IPS DF 6.9 (cell line): ENCODE measurements around the gene PAAF1.
"Not testable (repeated sequence)": the region's sequence is repeated elsewhere in the genome, so short reads cannot be mapped to it uniquely, and the experiment has no call there.

Source experiments
- DNase-seq: peaks from one replicate; pipeline ENCODE4 v3.0.0-alpha.2; 2013; ENCODE audit warnings: low read depth, low spot score
- H3K27ac ChIP-seq: one replicate; pipeline ENCODE4 v1.5.1; 2013; ENCODE audit warnings: low read length, control low read depth
- H3K27me3 ChIP-seq: 2 replicates; pipeline ENCODE4 v1.6.1; 2013; ENCODE audit warnings: mild to moderate bottlenecking, low read length; ENCODE audit not compliant: control insufficient read depth, insufficient read depth
- H3K36me3 ChIP-seq: 2 replicates; pipeline ENCODE4 v1.6.1; 2013; ENCODE audit warnings: low read length; ENCODE audit not compliant: control insufficient read depth, insufficient read depth
- H3K4me1 ChIP-seq: 2 replicates; pipeline ENCODE4 v1.6.1; 2013; ENCODE audit warnings: low read length; ENCODE audit not compliant: control insufficient read depth, insufficient read depth
- H3K4me3 ChIP-seq: 2 replicates; pipeline ENCODE4 v1.5.1; 2013; ENCODE audit warnings: mild to moderate bottlenecking, low read length
- H3K9me3 ChIP-seq: 2 replicates; pipeline ENCODE4 v1.6.1; 2013; ENCODE audit warnings: low read length, inconsistent platforms; ENCODE audit not compliant: control insufficient read depth, insufficient read depth
- WGBS: extraction: QIAGEN DNeasy Blood & Tissue Kit; methylation state at CpG from one replicate; pipeline ENCODE4 v1.1.7; 2013; ENCODE audit warnings: mixed read lengths, missing lambda C conversion rate; ENCODE audit not compliant: insufficient read length, insufficient coverage; 5-methylcytosine and 5-hydroxymethylcytosine counted together

The PAAF1 gene

DNA sequence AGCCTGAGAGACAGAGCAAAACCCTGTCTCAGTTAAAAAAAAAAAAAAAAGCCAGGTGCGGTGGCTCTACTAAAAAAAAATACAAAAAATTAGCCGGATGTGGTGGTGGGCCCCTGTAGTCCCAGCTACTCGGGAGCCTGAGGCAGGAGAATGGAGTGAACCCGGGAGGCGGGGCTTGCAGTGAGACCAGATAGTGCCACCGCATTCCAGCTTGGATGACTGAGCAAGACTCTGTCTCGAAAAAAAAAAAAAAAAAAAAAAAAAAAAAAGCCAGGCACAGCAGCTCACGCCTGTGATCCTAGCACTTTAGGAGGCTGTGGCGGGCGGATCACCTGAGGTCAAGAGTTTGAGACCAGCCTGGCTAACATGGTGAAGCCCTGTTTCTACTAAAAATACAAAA lies 3.6 kb downstream of the PAAF1 start:
- not testable (repeated sequence) for H3K4me1 ChIP-seq, H3K9me3 ChIP-seq, H3K36me3 ChIP-seq, H3K27me3 ChIP-seq, H3K4me3 ChIP-seq, H3K27ac ChIP-seq
- peak; percentile 29 for DNase-seq
- no CpG with 5 or more reads among the region's 10 CpGs for WGBS

DNA sequence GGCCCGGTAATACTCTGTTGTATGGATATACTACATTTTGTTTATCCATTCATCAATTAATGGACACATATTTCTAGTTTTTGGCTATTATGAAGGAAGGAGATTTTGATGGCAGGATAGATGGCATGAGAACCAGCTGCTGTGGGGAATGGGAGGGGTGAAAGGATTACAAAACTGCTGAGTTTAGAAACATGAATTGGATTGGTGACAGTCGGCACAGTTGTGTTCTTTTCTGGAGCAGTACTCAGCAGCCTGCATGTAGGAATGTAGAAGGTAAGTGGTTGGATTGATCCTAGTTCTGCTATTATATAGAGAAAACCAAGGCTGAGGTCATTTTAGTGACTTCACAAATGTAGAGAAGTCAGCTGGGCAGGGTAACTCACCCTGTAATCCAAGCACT lies 7.1 kb downstream of the PAAF1 start:
- H3K4me1 ChIP-seq, result no peaks in the 10 kb centered on the region
- WGBS, result no CpG with 5 or more reads among the region's 2 CpGs
- H3K4me3 ChIP-seq, result no peak overlapping the region
- no peak overlapping the region for H3K27ac ChIP-seq
- H3K27me3 ChIP-seq, result no peaks in the 10 kb centered on the region
- H3K36me3 ChIP-seq, result peaks cover under 1% of the 10 kb centered on the region; the same call in 1 of the 2 replicates
- no peaks in the 10 kb centered on the region for H3K9me3 ChIP-seq
- no peak for DNase-seq

GRCh38 chr11:73888244-73888643 lies 11.4 kb downstream of the PAAF1 start:
- Histone ChIP-seq H3K4me3 (no peak overlapping the region), H3K27ac (no peak overlapping the region), H3K27me3 (no peaks in the 10 kb centered on the region), H3K4me1 (no peaks in the 10 kb centered on the region), H3K36me3 (peaks cover 2% of the 10 kb centered on the region; the same call in 1 of the 2 replicates), H3K9me3 (no peaks in the 10 kb centered on the region)
- WGBS, result no CpG with 5 or more reads among the region's 3 CpGs
- DNase-seq, result no peak

GRCh38 chr11:73889019-73889418 lies 12.2 kb downstream of the PAAF1 start:
- Histone ChIP-seq H3K9me3 (no peaks in the 10 kb centered on the region), H3K4me1 (no peaks in the 10 kb centered on the region), H3K27me3 (no peaks in the 10 kb centered on the region), H3K36me3 (peaks cover 2% of the 10 kb centered on the region; the same call in 1 of the 2 replicates), H3K27ac (no peak overlapping the region), H3K4me3 (no peak overlapping the region)
- DNase-seq, result no peak
- no CpG with 5 or more reads among the region's 1 CpG for WGBS

DNA sequence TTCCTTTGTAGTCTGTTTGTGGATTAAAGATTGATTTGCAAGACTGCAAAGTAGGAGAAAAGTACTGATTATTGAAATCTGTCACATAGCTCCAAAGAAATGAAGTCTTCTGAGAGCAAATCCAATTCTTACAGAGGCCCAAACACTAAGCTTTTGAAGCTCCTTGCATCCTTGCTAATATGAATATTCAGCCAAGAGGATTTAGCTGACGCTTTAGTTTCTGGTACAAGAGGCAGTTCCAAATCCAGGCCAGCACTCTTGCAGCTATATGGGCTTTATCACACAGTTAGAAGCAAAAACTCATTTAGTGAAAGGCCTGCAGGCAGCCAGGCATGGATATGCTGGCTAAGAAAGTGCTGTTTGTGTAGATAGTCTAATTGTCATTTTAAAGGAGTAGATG lies 12.7 kb downstream of the PAAF1 start:
- H3K4me3 ChIP-seq, result no peak overlapping the region
- WGBS, result no CpG with 5 or more reads among the region's 1 CpG
- H3K27me3 ChIP-seq, result no peaks in the 10 kb centered on the region
- no peaks in the 10 kb centered on the region for H3K4me1 ChIP-seq
- H3K27ac ChIP-seq, result no peak overlapping the region
- DNase-seq, result no peak
- H3K36me3 ChIP-seq, result peaks cover 2% of the 10 kb centered on the region; the same call in 1 of the 2 replicates
- no peaks in the 10 kb centered on the region for H3K9me3 ChIP-seq

- Histone ChIP-seq H3K27ac (no peak overlapping the region), H3K9me3 (no peaks in the 10 kb centered on the region), H3K27me3 (no peaks in the 10 kb centered on the region), H3K36me3 (peaks cover 2% of the 10 kb centered on the region; the same call in 1 of the 2 replicates), H3K4me1 (no peaks in the 10 kb centered on the region), H3K4me3 (no peak overlapping the region)
- no peak for DNase-seq
- no CpG with 5 or more reads among the region's 3 CpGs for WGBS
Measured at GRCh38 chr11:73893041-73893440, 16.2 kb downstream of the PAAF1 start.

- Histone ChIP-seq H3K4me1 (no peaks in the 10 kb centered on the region), H3K27ac (no peak overlapping the region), H3K36me3 (no peaks in the 10 kb centered on the region), H3K4me3 (no peak overlapping the region), H3K9me3 (no peaks in the 10 kb centered on the region), H3K27me3 (no peaks in the 10 kb centered on the region)
- no CpG with 5 or more reads among the region's 5 CpGs for WGBS
- DNase-seq, result no peak
Measured at GRCh38 chr11:73894725-73895335, 18.0 kb downstream of the PAAF1 start.

GRCh38 chr11:73902303-73902702 lies 25.5 kb downstream of the PAAF1 start:
- Histone ChIP-seq H3K27ac (no peak overlapping the region), H3K27me3 (no peaks in the 10 kb centered on the region), H3K9me3 (no peaks in the 10 kb centered on the region), H3K4me1 (no peaks in the 10 kb centered on the region), H3K36me3 (no peaks in the 10 kb centered on the region), H3K4me3 (no peak overlapping the region)
- DNase-seq, result no peak
- no CpG with 5 or more reads among the region's 1 CpG for WGBS

DNA sequence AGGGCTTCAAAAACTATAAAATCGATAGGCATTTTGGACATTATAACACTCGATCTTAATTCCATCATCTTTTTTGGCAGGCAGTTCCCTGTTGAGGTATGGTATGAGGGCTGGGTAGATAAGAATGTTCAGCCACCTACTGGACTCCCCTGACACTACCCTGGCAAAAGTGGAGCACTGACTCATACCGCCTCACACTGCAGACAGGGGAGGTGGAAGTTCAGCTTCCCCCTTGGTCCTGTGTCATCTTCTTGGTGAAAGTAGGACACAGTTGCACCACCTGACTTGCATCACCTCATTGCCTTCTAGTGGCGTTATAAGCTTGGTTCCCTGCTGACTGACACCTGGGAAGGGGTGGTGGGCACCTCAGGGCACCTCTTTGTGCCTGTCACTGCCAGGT lies 30.4 kb downstream of the PAAF1 start:
- no peaks in the 10 kb centered on the region for H3K36me3 ChIP-seq
- no CpG with 5 or more reads among the region's 4 CpGs for WGBS
- no peak overlapping the region for H3K27ac ChIP-seq
- H3K4me3 ChIP-seq, result no peak overlapping the region
- no peak for DNase-seq
- no peaks in the 10 kb centered on the region for H3K4me1 ChIP-seq
- H3K9me3 ChIP-seq, result no peaks in the 10 kb centered on the region
- no peaks in the 10 kb centered on the region for H3K27me3 ChIP-seq

- WGBS, result no CpG with 5 or more reads among the region's 2 CpGs
- no peak for DNase-seq
- Histone ChIP-seq H3K27ac (no peak overlapping the region), H3K4me3 (no peak overlapping the region), H3K4me1 (no peaks in the 10 kb centered on the region), H3K36me3 (no peaks in the 10 kb centered on the region), H3K9me3 (no peaks in the 10 kb centered on the region), H3K27me3 (no peaks in the 10 kb centered on the region)
Measured at GRCh38 chr11:73912026-73912425, 35.2 kb downstream of the PAAF1 start.

DNA sequence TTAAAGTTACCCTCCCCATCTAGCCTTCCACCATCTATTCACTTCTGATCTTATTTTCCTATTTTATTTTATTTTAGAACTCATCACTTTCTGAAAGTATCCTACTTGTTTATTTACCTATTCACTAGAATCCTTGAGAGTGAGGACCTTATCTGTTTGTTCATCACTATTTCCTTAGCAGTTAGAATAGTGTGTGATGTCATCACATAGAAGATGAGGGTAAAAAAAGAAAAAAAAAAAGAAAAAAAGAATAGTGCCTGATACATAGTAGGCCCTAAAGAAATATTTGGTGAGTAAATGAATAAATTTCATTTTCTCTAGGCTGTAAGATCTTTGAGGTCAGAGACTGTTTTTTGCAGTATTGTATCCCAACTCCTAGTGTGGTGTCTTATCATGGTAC lies 36.7 kb downstream of the PAAF1 start:
- DNase-seq, result no peak
- no peak overlapping the region for H3K27ac ChIP-seq

More for the DNA sequence above, 36.7 kb downstream of the PAAF1 start:
- Histone ChIP-seq H3K36me3 (no peaks in the 10 kb centered on the region), H3K4me3 (no peak overlapping the region), H3K9me3 (no peaks in the 10 kb centered on the region), H3K27me3 (no peaks in the 10 kb centered on the region), H3K4me1 (no peaks in the 10 kb centered on the region)
